BLaER1 (cell line): ENCODE measurements around the gene CLSTN1.
A peak's percentile ranks its signal among the peaks of the same experiment; 100 is the strongest.
"Not testable (repeated sequence)": the region's sequence is repeated elsewhere in the genome, so short reads cannot be mapped to it uniquely, and the experiment has no call there.

Experiments used
- H3K27ac ChIP-seq: shearing (Covaris generic); formaldehyde crosslinking; 2 replicates; pipeline ENCODE4 v1.8.1; 2022
- H3K27me3 ChIP-seq: shearing (Covaris generic); formaldehyde crosslinking; 2 replicates; pipeline ENCODE4 v1.8.1; 2022
- H3K36me3 ChIP-seq: shearing (Covaris generic); formaldehyde crosslinking; 2 replicates; pipeline ENCODE4 v1.8.1; 2022
- H3K4me1 ChIP-seq: shearing (Covaris generic); formaldehyde crosslinking; 2 replicates; pipeline ENCODE4 v1.8.1; 2022
- H3K4me2 ChIP-seq: shearing (Covaris generic); formaldehyde crosslinking; 2 replicates; pipeline ENCODE4 v1.8.1; 2022
- H3K4me3 ChIP-seq: shearing (Covaris generic); formaldehyde crosslinking; 2 replicates; pipeline ENCODE4 v1.8.1; 2022
- H3K9ac ChIP-seq: shearing (Covaris generic); formaldehyde crosslinking; 2 replicates; pipeline ENCODE4 v1.8.1; 2022
- H3K9me3 ChIP-seq: shearing (Covaris generic); formaldehyde crosslinking; 2 replicates; pipeline ENCODE4 v1.8.1; 2022
- H4K20me1 ChIP-seq: shearing (Covaris generic); formaldehyde crosslinking; 2 replicates; pipeline ENCODE4 v1.8.1; 2022
- Cebpa-rat ChIP-seq: shearing (Covaris generic); IDR thresholded peaks from 2 replicates; pipeline ENCODE4 v1.8.1; 2022

CLSTN1 gene

GRCh38 chr1:9770298-9770697, 53.5 kb downstream of the CLSTN1 start:
- no peak overlapping the region for H3K9ac ChIP-seq
- no peak overlapping the region for H3K4me2 ChIP-seq
- no peak overlapping the region for H3K4me3 ChIP-seq
- H4K20me1 ChIP-seq: peaks cover 80% of the 10 kb centered on the region
- no peak for TF ChIP-seq Cebpa-rat
- H3K36me3 ChIP-seq: peaks cover 45% of the 10 kb centered on the region
- H3K4me1 ChIP-seq: peaks cover 25% of the 10 kb centered on the region
- H3K27me3 ChIP-seq: no peaks in the 10 kb centered on the region
- H3K27ac ChIP-seq: no peak overlapping the region
- H3K9me3 ChIP-seq: no peaks in the 10 kb centered on the region

GRCh38 chr1:9768983-9769382, 54.8 kb downstream of the CLSTN1 start:
- TF ChIP-seq Cebpa-rat: no peak
- Histone ChIP-seq H3K36me3 (peaks cover 39% of the 10 kb centered on the region), H3K9me3 (no peaks in the 10 kb centered on the region), H3K27ac (no peak overlapping the region), H4K20me1 (peaks cover 80% of the 10 kb centered on the region), H3K9ac (no peak overlapping the region), H3K27me3 (no peaks in the 10 kb centered on the region), H3K4me2 (no peak overlapping the region), H3K4me1 (peaks cover 39% of the 10 kb centered on the region), H3K4me3 (no peak overlapping the region)

- no peak overlapping the region for H3K4me2 ChIP-seq
- H3K9me3 ChIP-seq: no peaks in the 10 kb centered on the region
- H3K4me3 ChIP-seq: no peak overlapping the region
- TF ChIP-seq Cebpa-rat: no peak
- H3K27ac ChIP-seq: no peak overlapping the region
- H3K4me1 ChIP-seq: peaks cover 47% of the 10 kb centered on the region
- H3K27me3 ChIP-seq: no peaks in the 10 kb centered on the region
- peaks cover 40% of the 10 kb centered on the region for H3K36me3 ChIP-seq
- peaks cover 80% of the 10 kb centered on the region for H4K20me1 ChIP-seq
- H3K9ac ChIP-seq: no peak overlapping the region
Measured at GRCh38 chr1:9767964-9768668, 55.6 kb downstream of the CLSTN1 start.

- no peak for TF ChIP-seq Cebpa-rat
- no peak overlapping the region for H3K9ac ChIP-seq
- H3K9me3 ChIP-seq: no peaks in the 10 kb centered on the region
- H3K4me1 ChIP-seq: peaks cover 59% of the 10 kb centered on the region
- H3K27me3 ChIP-seq: no peaks in the 10 kb centered on the region
- H4K20me1 ChIP-seq: peaks cover 81% of the 10 kb centered on the region
- peaks cover 38% of the 10 kb centered on the region for H3K36me3 ChIP-seq
- H3K4me2 ChIP-seq: peak overlapping the region; percentile 79; the same call in 1 of the 2 replicates
- H3K27ac ChIP-seq: no peak overlapping the region
- H3K4me3 ChIP-seq: no peak overlapping the region
Measured at GRCh38 chr1:9766759-9767442, 56.9 kb downstream of the CLSTN1 start.

- Histone ChIP-seq H3K36me3 (peaks cover 42% of the 10 kb centered on the region), H3K9ac (no peak overlapping the region), H4K20me1 (peaks cover 91% of the 10 kb centered on the region), H3K9me3 (no peaks in the 10 kb centered on the region), H3K27me3 (no peaks in the 10 kb centered on the region), H3K27ac (no peak overlapping the region), H3K4me3 (no peak overlapping the region), H3K4me1 (peaks cover 79% of the 10 kb centered on the region), H3K4me2 (peak overlapping the region; percentile 79)
- no peak for TF ChIP-seq Cebpa-rat
Measured at GRCh38 chr1:9764550-9764949, 59.2 kb downstream of the CLSTN1 start.

GRCh38 chr1:9763914-9764313, 59.9 kb downstream of the CLSTN1 start:
- Histone ChIP-seq H3K9ac (no peak overlapping the region), H3K36me3 (peaks cover 48% of the 10 kb centered on the region), H4K20me1 (peaks cover 92% of the 10 kb centered on the region), H3K4me2 (peak overlapping the region; percentile 79), H3K9me3 (no peaks in the 10 kb centered on the region), H3K4me3 (no peak overlapping the region), H3K27me3 (no peaks in the 10 kb centered on the region), H3K4me1 (peaks cover 73% of the 10 kb centered on the region), H3K27ac (no peak overlapping the region)
- TF ChIP-seq Cebpa-rat: no peak

GRCh38 chr1:9762446-9762845, 61.3 kb downstream of the CLSTN1 start:
- Histone ChIP-seq H4K20me1 (peaks cover 100% of the 10 kb centered on the region), H3K27ac (peak overlapping the region; percentile 22; the same call in 1 of the 2 replicates), H3K4me1 (peaks cover 73% of the 10 kb centered on the region), H3K36me3 (peaks cover 59% of the 10 kb centered on the region), H3K4me2 (peak overlapping the region; percentile 79)
- not testable (repeated sequence) for H3K4me3 ChIP-seq, H3K9ac ChIP-seq, H3K27me3 ChIP-seq, H3K9me3 ChIP-seq

- Histone ChIP-seq H3K4me1 (peaks cover 69% of the 10 kb centered on the region), H3K4me3 (no peak overlapping the region), H3K27me3 (no peaks in the 10 kb centered on the region), H3K4me2 (peak overlapping the region; percentile 79), H3K9ac (peak overlapping the region; percentile 6; the same call in 1 of the 2 replicates), H3K36me3 (peaks cover 55% of the 10 kb centered on the region), H3K9me3 (no peaks in the 10 kb centered on the region), H4K20me1 (peaks cover 100% of the 10 kb centered on the region), H3K27ac (peak overlapping the region; percentile 58; the same call in 1 of the 2 replicates)
- TF ChIP-seq Cebpa-rat: no peak
Measured at GRCh38 chr1:9761855-9762254, 61.9 kb downstream of the CLSTN1 start.

GRCh38 chr1:9760824-9761223, 62.9 kb downstream of the CLSTN1 start:
- peaks cover 55% of the 10 kb centered on the region for H3K36me3 ChIP-seq
- H3K4me3 ChIP-seq: no peak overlapping the region
- no peaks in the 10 kb centered on the region for H3K27me3 ChIP-seq
- no peaks in the 10 kb centered on the region for H3K9me3 ChIP-seq
- H4K20me1 ChIP-seq: peaks cover 100% of the 10 kb centered on the region
- H3K27ac ChIP-seq: no peak overlapping the region
- no peak for TF ChIP-seq Cebpa-rat
- H3K4me1 ChIP-seq: peaks cover 59% of the 10 kb centered on the region
- H3K9ac ChIP-seq: no peak overlapping the region
- H3K4me2 ChIP-seq: peak overlapping the region; percentile 79

- 0 out of 2 replicates have a peak overlapping the region, but pooled peaks have one; percentile 79 for H3K4me2 ChIP-seq
- no peaks in the 10 kb centered on the region for H3K27me3 ChIP-seq
- H3K4me1 ChIP-seq: peaks cover 50% of the 10 kb centered on the region
- peaks cover 63% of the 10 kb centered on the region for H3K36me3 ChIP-seq
- H3K9ac ChIP-seq: no peak overlapping the region
- H3K4me3 ChIP-seq: no peak overlapping the region
- peaks cover 100% of the 10 kb centered on the region for H4K20me1 ChIP-seq
- H3K9me3 ChIP-seq: no peaks in the 10 kb centered on the region
- H3K27ac ChIP-seq: no peak overlapping the region
- no peak for TF ChIP-seq Cebpa-rat
Measured at GRCh38 chr1:9759939-9760338, 63.8 kb downstream of the CLSTN1 start.
